Measurements from ENCODE around the gene ICA1. TPM values are rescaled to one million over a fixed set of nuclear protein-coding genes. Genes with fewer than 3 reads are reported as not detected.

ICA1 gene
- total and polyA plus RNA-seq, 4 donors = 16.5 to 54.6 (median 30.8) TPM

DNA sequence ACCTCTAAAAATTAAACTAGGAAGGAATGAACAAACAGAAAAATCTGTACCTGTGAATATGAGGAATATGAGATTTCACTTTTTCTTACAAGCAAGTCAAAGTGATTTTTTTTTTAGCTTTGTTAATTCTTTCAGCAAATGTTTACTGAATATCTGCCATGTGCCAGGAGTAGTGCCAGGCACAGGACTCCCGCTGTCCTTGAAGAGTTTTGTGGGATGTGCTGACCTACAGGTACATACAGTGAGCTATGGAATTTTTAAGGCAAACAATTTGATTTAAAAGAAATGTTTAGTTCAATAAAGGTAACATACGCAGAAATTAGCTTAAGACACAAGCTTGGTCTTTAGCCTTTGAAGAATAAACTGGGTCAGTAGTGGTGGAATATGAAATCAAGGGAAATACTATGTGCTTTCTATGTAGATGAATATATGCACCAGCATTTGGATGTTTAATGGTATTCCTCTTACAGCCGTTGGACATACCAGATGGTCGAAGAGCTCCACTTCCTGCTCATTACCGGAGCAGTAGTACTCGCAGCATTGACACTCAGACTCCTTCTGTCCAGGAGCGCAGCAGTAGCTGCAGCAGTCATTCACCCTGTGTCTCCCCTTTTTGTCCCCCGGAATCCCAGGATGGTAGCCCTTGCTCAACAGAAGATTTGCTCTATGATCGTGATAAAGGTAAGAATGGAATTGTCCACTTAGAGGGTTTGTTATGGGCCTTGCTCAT is 191.4 kb downstream of the ICA1 start:
- WGBS, 2 donors = 94 to 97% methylated on average over 9 of the region's 9 CpGs
- H3K9ac ChIP-seq (ENCODE audit: insufficient read depth in 1 of 2, low read length in 2 of 2) = no peak overlapping the region
- no peaks in the 10 kb centered on the region for H3K9me3 ChIP-seq (ENCODE audit: control insufficient read depth in 4 of 4, insufficient read depth in 3 of 4, low read length in 3 of 4)
- H3K27me3 ChIP-seq (ENCODE audit: control insufficient read depth in 3 of 3, insufficient read depth in 3 of 3, low read length in 2 of 3) = no peaks in the 10 kb centered on the region
- H3K36me3 ChIP-seq (ENCODE audit: control insufficient read depth in 4 of 4, insufficient read depth in 4 of 4, low read length in 4 of 4) = peaks cover 0 to 6% (median 2%) of the 10 kb centered on the region in 4 donors
- DNase-seq = no peak
- no peak for ATAC-seq (ENCODE audit: insufficient read depth, low FRiP score)
- H3K4me3 ChIP-seq = no peak overlapping the region
- H3K27ac ChIP-seq (ENCODE audit: low read depth in 1 of 2, low read length in 1 of 2) = no peak overlapping the region
- peaks cover 0 to 3% (median 0%) of the 10 kb centered on the region in 5 donors for H3K4me1 ChIP-seq (ENCODE audit: control insufficient read depth in 5 of 5, insufficient read depth in 5 of 5, low read length in 5 of 5)
- TF ChIP-seq, protein P1, sequence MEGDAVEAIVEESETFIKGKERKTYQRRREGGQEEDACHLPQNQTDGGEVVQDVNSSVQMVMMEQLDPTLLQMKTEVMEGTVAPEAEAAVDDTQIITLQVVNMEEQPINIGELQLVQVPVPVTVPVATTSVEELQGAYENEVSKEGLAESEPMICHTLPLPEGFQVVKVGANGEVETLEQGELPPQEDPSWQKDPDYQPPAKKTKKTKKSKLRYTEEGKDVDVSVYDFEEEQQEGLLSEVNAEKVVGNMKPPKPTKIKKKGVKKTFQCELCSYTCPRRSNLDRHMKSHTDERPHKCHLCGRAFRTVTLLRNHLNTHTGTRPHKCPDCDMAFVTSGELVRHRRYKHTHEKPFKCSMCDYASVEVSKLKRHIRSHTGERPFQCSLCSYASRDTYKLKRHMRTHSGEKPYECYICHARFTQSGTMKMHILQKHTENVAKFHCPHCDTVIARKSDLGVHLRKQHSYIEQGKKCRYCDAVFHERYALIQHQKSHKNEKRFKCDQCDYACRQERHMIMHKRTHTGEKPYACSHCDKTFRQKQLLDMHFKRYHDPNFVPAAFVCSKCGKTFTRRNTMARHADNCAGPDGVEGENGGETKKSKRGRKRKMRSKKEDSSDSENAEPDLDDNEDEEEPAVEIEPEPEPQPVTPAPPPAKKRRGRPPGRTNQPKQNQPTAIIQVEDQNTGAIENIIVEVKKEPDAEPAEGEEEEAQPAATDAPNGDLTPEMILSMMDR (IDR thresholded peaks at IDR 0.05; ENCODE audit: control extremely low read depth, extremely low read depth) = no peak

DNA sequence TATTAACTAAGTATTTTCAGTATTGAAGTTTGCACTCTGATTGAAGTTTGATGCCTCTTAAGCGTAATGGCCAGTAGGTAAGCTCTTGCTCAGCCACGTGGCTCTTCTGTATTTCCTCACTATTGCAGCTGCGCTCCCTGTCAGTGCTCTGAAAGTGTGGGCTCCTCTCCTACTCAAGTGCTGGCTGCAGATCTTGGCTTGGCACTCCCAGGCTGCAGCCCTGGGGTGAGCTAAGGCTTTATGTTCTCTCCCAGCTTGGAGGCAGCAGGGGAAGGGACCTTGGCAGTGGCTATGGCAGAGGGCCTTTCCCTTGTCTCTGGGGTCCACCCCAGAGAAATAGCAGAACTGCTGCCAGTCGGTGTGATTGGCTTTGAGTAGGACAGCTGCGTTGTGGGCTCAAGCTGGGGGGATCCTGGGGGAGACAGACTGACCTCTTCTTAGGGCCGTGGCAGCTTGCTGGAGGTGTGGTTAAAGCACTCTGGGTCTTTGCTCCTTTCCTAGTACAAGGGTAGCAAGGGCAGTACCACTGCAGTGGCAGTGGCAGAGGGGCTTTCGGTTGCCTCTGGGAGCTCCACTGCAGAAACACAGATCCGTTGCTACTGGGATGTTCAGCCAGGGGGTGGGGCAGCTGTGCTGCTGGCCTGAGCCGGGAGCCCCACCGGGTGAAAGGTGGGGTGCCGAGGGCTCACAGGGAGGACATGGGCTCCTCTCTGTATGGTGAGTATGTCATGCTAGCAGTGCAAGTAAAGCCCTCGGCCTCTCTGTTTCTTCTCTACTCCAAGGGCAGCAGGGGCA is 192.9 kb downstream of the ICA1 start:
- Histone ChIP-seq H3K4me3 (no peak overlapping the region), H3K27ac (ENCODE audit: low read depth in 1 of 2, low read length in 1 of 2) (no peak overlapping the region), H3K36me3 (ENCODE audit: control insufficient read depth in 4 of 4, insufficient read depth in 4 of 4, low read length in 4 of 4) (peaks cover 0 to 6% (median 2%) of the 10 kb centered on the region in 4 donors), H3K9ac (ENCODE audit: insufficient read depth in 1 of 2, low read length in 2 of 2) (no peak overlapping the region), H3K9me3 (ENCODE audit: control insufficient read depth in 4 of 4, insufficient read depth in 3 of 4, low read length in 3 of 4) (no peaks in the 10 kb centered on the region), H3K4me1 (ENCODE audit: control insufficient read depth in 5 of 5, insufficient read depth in 5 of 5, low read length in 5 of 5) (peaks cover 0 to 3% (median 0%) of the 10 kb centered on the region in 5 donors), H3K27me3 (ENCODE audit: control insufficient read depth in 3 of 3, insufficient read depth in 3 of 3, low read length in 2 of 3) (no peaks in the 10 kb centered on the region)
- no peak for DNase-seq
- no peak for ATAC-seq (ENCODE audit: insufficient read depth, low FRiP score)
- WGBS, 2 donors = 88 to 93% methylated on average over 12 of the region's 12 CpGs
- TF ChIP-seq, protein P1 (IDR thresholded peaks at IDR 0.05; ENCODE audit: control extremely low read depth, extremely low read depth) = no peak

DNA sequence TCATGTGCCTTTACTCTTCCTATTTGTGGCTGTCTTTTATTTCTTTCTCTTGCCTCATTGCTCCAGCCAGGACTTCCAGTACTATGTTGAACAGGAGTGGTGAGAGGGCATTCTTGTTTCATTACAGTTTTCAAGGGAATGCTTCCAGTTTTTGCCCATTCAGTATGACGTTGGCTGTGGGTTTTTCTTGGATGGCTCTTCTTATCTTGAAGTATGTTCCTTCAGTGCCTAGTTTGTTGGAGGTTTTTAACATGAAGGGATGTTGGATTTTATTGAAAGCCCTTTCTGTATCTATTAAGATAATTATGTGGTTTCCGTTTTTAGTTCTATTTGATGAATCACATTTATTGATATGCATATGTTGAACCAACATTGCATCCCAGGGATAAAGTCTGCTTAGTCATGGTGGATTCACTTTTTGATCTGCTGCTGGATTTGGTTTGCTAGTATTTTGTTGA is 196.6 kb downstream of the ICA1 start:
- Histone ChIP-seq H3K27me3 (ENCODE audit: control insufficient read depth in 3 of 3, insufficient read depth in 3 of 3, low read length in 2 of 3) (no peaks in the 10 kb centered on the region), H3K4me3 (no peak overlapping the region), H3K9me3 (ENCODE audit: control insufficient read depth in 4 of 4, insufficient read depth in 3 of 4, low read length in 3 of 4) (no peaks in the 10 kb centered on the region), H3K27ac (ENCODE audit: low read depth in 1 of 2, low read length in 1 of 2) (no peak overlapping the region), H3K4me1 (ENCODE audit: control insufficient read depth in 5 of 5, insufficient read depth in 5 of 5, low read length in 5 of 5) (peaks cover 0 to 3% (median 0%) of the 10 kb centered on the region in 5 donors), H3K36me3 (ENCODE audit: control insufficient read depth in 4 of 4, insufficient read depth in 4 of 4, low read length in 4 of 4) (peaks cover 0 to 7% (median 4%) of the 10 kb centered on the region in 4 donors), H3K9ac (ENCODE audit: insufficient read depth in 1 of 2, low read length in 2 of 2) (no peak overlapping the region)
- no peak for DNase-seq
- ATAC-seq (ENCODE audit: insufficient read depth, low FRiP score) = no peak
- TF ChIP-seq, protein P1 (IDR thresholded peaks at IDR 0.05; ENCODE audit: control extremely low read depth, extremely low read depth) = no peak
- WGBS, 2 donors = 80 to 95% methylated on average over 2 of the region's 2 CpGs
